Measurements from ENCODE around the gene AMOTL1.
"Not testable (repeated sequence)": the region's sequence is repeated elsewhere in the genome, so short reads cannot be mapped to it uniquely, and the experiment has no call there.

Gene AMOTL1

DNA sequence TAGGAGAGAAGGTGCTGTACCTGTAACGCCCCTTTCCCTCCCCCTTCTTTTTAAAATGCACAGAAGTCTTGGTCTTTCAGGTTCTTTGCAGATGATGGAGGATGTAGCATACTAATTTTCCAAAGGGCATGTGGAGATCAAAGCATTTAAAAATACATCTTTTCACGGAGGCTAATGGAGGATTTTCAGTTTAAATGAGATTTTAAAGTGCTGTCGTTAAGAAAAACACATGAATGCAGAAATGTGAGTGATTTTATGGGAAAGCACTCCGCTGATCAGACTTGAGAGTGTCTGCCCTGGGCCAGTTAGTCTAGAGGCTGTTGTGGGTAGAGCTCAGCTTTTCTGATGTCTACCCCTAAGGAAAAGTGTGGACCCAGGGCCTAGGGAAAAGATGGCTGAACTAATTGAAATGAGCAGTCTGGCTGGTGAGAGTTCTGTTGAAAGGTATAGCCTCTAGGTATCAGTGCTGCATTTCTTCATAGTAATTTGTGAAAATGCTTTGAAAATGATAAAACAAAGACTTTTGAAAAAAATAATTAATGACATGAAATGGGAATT, 2.5 kb downstream of the AMOTL1 start:
- no peak for DNase-seq

DNA sequence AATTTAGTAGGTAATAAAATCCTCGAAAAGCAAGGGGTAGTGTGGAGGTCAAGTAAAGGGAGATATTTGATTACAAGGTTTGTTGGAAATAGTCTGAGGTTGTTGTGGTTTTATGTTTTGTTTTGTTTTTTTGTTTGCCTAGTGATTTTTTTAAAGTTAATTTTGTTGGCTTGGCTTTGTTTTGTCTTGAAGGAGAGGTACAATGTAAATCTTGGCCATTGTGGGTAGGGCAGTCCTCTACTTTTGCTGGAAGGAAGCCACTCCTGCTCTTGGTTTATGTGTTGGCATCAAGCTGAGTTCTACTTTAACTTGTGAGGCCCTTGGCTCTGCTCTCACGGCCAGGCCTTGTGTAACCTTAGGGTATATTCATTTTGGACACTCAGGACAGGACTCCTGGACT, 3.2 kb downstream of the AMOTL1 start:
- no peak for DNase-seq

GRCh38 chr11:94771951-94772350, 3.8 kb downstream of the AMOTL1 start:
- no peak for DNase-seq

- no peak for DNase-seq
These were observed 5.7 kb downstream of the AMOTL1 start for GRCh38 chr11:94773842-94774241.

- no peak for DNase-seq
These were observed 6.2 kb downstream of the AMOTL1 start for GRCh38 chr11:94774345-94774744.

GRCh38 chr11:94775567-94776327, 7.6 kb downstream of the AMOTL1 start:
- DNase-seq, result no peak

DNA sequence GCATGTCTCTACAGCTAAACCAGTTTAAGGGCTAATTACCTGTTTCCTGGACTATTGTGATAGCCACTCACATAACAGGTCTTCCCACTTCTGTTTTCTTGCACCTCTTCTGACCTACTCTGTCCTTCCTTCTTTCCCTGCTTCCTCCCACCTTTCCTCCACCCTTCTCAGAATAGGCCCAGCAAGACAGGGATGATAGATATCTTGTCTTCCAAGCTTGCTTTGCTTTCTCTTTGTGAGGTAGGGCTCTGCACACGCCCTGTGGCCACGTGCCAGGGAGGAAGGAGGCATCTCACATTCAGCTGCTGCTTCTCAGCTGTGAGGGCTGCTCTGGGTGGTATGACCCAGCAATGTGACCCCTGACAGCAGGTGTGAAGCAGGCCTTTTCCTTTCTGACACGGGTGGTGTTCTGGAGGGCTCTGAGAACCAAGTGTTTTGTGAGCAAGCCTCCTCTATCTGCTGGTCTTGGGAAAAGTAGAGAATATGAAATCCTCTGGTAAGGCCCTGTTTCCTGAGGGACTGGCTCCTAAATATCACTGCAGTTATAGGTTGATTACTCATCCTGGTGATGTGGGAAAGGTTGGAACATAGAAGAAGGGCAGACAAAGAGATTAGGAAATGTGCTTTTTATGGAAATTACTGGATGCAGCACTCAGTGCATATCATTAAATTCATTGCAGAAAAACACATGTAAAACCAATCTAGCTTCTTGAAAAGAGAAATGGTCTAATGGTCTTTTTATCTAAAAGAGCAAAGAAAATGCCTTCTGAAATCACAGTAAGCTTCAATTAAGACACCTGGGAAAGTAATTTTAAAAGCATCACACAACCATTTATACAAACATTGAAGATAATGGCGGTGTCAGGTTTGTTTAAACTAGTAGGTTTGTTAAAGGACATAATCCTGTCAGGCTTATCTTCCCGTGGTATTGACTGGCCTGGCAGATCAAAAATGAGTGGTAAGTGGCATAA, 8.5 kb downstream of the AMOTL1 start:
- DNase-seq, result no peak

GRCh38 chr11:94780432-94780831, 12.3 kb downstream of the AMOTL1 start:
- no peak for DNase-seq

- no peak for DNase-seq
These were observed 13.7 kb downstream of the AMOTL1 start for GRCh38 chr11:94781837-94782236.

- no peak for DNase-seq
These were observed 14.3 kb downstream of the AMOTL1 start for GRCh38 chr11:94782446-94782845.

- DNase-seq, result no peak
These were observed 16.7 kb downstream of the AMOTL1 start for GRCh38 chr11:94784884-94785283.

DNA sequence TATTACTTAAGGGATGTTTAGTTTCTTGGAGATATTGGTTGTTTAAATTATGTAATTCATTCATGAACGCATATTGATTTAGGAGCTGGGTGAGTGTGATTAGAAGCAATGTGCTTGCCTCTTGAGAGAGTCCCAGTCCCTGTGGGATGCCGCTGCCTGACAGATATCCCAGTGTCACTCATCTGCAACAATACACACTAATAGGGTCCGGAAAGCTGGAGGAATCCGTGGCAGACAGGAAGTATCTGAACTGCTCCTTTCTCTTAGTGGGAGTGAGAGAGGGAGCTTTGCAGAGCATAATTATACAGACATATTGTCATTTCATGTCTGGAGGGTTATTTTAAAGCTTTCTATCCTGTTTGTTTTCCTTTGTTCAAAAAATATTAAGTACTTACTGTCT, 17.4 kb downstream of the AMOTL1 start:
- no peak for DNase-seq

GRCh38 chr11:94786264-94787126, 18.3 kb downstream of the AMOTL1 start:
- DNase-seq, result peak; percentile 13

- DNase-seq, result no peak
These were observed 19.6 kb downstream of the AMOTL1 start for GRCh38 chr11:94787801-94788200.

DNA sequence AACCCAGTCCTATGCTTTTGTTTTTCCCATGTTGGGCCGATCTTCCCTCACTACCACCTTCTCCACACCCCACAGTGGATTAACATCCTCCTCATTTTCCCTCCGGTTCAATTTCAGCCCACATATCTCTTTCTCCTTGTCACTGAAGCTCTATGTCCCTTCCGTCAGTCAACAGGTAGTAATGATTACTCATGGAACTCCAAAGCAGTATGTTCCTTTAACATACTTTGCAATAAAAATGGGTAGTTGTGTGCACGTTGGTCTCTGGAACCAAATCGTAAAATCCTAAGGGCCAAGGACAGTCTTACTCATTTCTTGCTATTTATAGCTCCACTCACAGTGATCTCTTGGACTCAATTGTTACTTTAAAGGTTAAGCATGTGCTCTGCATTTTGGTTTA, 20.2 kb downstream of the AMOTL1 start:
- no peak for DNase-seq

GRCh38 chr11:94790197-94790596, 22.0 kb downstream of the AMOTL1 start:
- no peak for DNase-seq

GRCh38 chr11:94790661-94791180, 22.6 kb downstream of the AMOTL1 start:
- no peak for DNase-seq

GRCh38 chr11:94791216-94791889, 23.2 kb downstream of the AMOTL1 start:
- DNase-seq, result no peak

GRCh38 chr11:94791942-94792341, 23.8 kb downstream of the AMOTL1 start:
- not testable (repeated sequence) for DNase-seq

DNA sequence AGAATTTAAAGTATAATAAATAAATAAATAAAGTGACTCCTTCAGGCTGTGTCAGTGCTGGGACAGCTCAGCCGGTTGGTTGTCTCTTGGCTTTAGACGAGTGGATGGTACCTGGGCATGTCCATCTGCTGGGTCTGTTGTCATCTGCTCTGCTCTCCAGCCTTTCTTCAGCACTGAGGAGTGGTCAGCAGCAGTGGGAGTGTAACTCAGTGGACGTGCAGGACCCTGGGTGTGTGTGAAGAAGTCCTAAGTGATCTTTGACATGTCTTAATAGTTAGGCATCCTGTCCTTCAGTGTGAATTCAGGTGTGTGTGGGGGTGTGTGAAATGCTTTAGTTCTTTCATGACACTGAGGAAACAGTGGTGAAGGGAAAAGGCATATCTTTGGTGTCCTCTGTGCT, 24.3 kb downstream of the AMOTL1 start:
- no peak for DNase-seq

- no peak for DNase-seq
These were observed 24.8 kb downstream of the AMOTL1 start for GRCh38 chr11:94793002-94793401.

- DNase-seq, result no peak
These were observed 25.7 kb downstream of the AMOTL1 start for GRCh38 chr11:94793822-94794221.
